Urinary bladder (tissue), 4 donors: ENCODE results near the gene ATP11B. TPM values are rescaled to one million over a fixed set of nuclear protein-coding genes. Genes with fewer than 3 reads are reported as not detected.

Experiments used
- DNase-seq: peaks from one replicate; pipeline ENCODE4 v3.0.0-alpha.2; 2015; ENCODE audit errors: extremely low spot score
- H3K27ac ChIP-seq: one replicate; pipeline ENCODE4 v1.5.1; 2013; ENCODE audit warnings: low read depth, mild to moderate bottlenecking, moderate library complexity
- H3K36me3 ChIP-seq: one replicate; pipeline ENCODE4 v1.6.1; 2013; ENCODE audit warnings: mild to moderate bottlenecking, moderate library complexity; ENCODE audit not compliant: insufficient read depth
- H3K4me1 ChIP-seq: one replicate; pipeline ENCODE4 v1.6.1; 2013; ENCODE audit warnings: mild to moderate bottlenecking, moderate library complexity; ENCODE audit not compliant: insufficient read depth
- H3K4me3 ChIP-seq: one replicate; pipeline ENCODE4 v1.5.1; 2013; ENCODE audit warnings: low read depth, low read length
- whole genome bisulfite sequencing: extraction: QIAGEN DNeasy Blood & Tissue Kit; methylation state at CpG from one replicate; pipeline ENCODE4 v1.1.7; 2013; 5-methylcytosine and 5-hydroxymethylcytosine counted together
- polyA plus RNA-seq: library from polyadenylated mRNA; stranded (reverse); fragments of 200-250 nt; gene quantifications from one replicate; pipeline ENCODE4 v1.2.3, GENCODE V29; 2013
- total RNA-seq: library from RNA; depleted of rRNA; stranded (reverse); fragments of >200 nt; gene quantifications from one replicate; pipeline ENCODE4 v1.2.3, GENCODE V29; 2014
- donor health status: healthy with polysubstance abuse.
- donor health status: healthy.

The ATP11B gene
- total and polyA plus RNA-seq, 2 donors: 18.5 to 165 TPM

- Histone ChIP-seq H3K4me1 (no peaks in the 10 kb centered on the region), H3K27ac (no peak overlapping the region), H3K4me3 (no peak overlapping the region), H3K36me3 (peaks cover 3% of the 10 kb centered on the region)
- DNase-seq: no peak
These were observed 154.6 kb downstream of the ATP11B start for GRCh38 chr3:182947888-182948287.

- no peak overlapping the region for H3K27ac ChIP-seq
- H3K4me1 ChIP-seq: no peaks in the 10 kb centered on the region
- no peak overlapping the region for H3K4me3 ChIP-seq
- H3K36me3 ChIP-seq: peaks cover 3% of the 10 kb centered on the region
- DNase-seq: no peak
- 84% methylated on average over 5 of the region's 5 CpGs for WGBS
These were observed 155.0 kb downstream of the ATP11B start for GRCh38 chr3:182948305-182948704.

- Histone ChIP-seq H3K27ac (no peak overlapping the region), H3K36me3 (peaks cover 3% of the 10 kb centered on the region), H3K4me3 (no peak overlapping the region), H3K4me1 (no peaks in the 10 kb centered on the region)
- 97% methylated on average over 1 of the region's 1 CpG for WGBS
- DNase-seq: no peak
These were observed 156.4 kb downstream of the ATP11B start for GRCh38 chr3:182949688-182950087.

- H3K36me3 ChIP-seq: peaks cover 2% of the 10 kb centered on the region
- no peak for DNase-seq
- H3K4me3 ChIP-seq: no peak overlapping the region
- H3K27ac ChIP-seq: no peak overlapping the region
- no peaks in the 10 kb centered on the region for H3K4me1 ChIP-seq
- 91% methylated on average over 9 of the region's 9 CpGs for WGBS
These were observed 161.4 kb downstream of the ATP11B start for GRCh38 chr3:182954553-182955235.

GRCh38 chr3:182957226-182957625 is 163.9 kb downstream of the ATP11B start:
- H3K36me3 ChIP-seq: peaks cover 2% of the 10 kb centered on the region
- H3K4me3 ChIP-seq: no peak overlapping the region
- no peak overlapping the region for H3K27ac ChIP-seq
- H3K4me1 ChIP-seq: no peaks in the 10 kb centered on the region
- WGBS: 95% methylated on average over 5 of the region's 5 CpGs
- no peak for DNase-seq

GRCh38 chr3:182957676-182958266 is 164.5 kb downstream of the ATP11B start:
- Histone ChIP-seq H3K27ac (no peak overlapping the region), H3K4me3 (no peak overlapping the region), H3K36me3 (peaks cover 1% of the 10 kb centered on the region), H3K4me1 (no peaks in the 10 kb centered on the region)
- no peak for DNase-seq
- WGBS: 93% methylated on average over 4 of the region's 4 CpGs

GRCh38 chr3:182959474-182960350 is 166.4 kb downstream of the ATP11B start:
- no peak overlapping the region for H3K4me3 ChIP-seq
- H3K27ac ChIP-seq: no peak overlapping the region
- WGBS: 58% methylated on average over 4 of the region's 4 CpGs
- H3K36me3 ChIP-seq: no peaks in the 10 kb centered on the region
- H3K4me1 ChIP-seq: no peaks in the 10 kb centered on the region
- no peak for DNase-seq

GRCh38 chr3:182962166-182962565 is 168.9 kb downstream of the ATP11B start:
- Histone ChIP-seq H3K4me3 (no peak overlapping the region), H3K36me3 (no peaks in the 10 kb centered on the region), H3K4me1 (no peaks in the 10 kb centered on the region), H3K27ac (no peak overlapping the region)
- no peak for DNase-seq

GRCh38 chr3:182964179-182964578 is 170.9 kb downstream of the ATP11B start:
- WGBS: 89% methylated on average over 1 of the region's 1 CpG
- H3K4me1 ChIP-seq: no peaks in the 10 kb centered on the region
- no peaks in the 10 kb centered on the region for H3K36me3 ChIP-seq

GRCh38 chr3:182965861-182966366 is 172.6 kb downstream of the ATP11B start:
- no peaks in the 10 kb centered on the region for H3K4me1 ChIP-seq
- 81% methylated on average over 9 of the region's 9 CpGs for WGBS
- no peak for DNase-seq
- H3K4me3 ChIP-seq: no peak overlapping the region
- H3K27ac ChIP-seq: no peak overlapping the region
- H3K36me3 ChIP-seq: no peaks in the 10 kb centered on the region

More at GRCh38 chr3:182964179-182964578, 170.9 kb downstream of the ATP11B start:
- DNase-seq: no peak
- Histone ChIP-seq H3K4me3 (no peak overlapping the region), H3K27ac (no peak overlapping the region)

- Histone ChIP-seq H3K4me1 (no peaks in the 10 kb centered on the region), H3K4me3 (no peak overlapping the region), H3K36me3 (no peaks in the 10 kb centered on the region), H3K27ac (no peak overlapping the region)
- no peak for DNase-seq
- 75% methylated on average over 6 of the region's 6 CpGs for WGBS
These were observed 174.2 kb downstream of the ATP11B start for GRCh38 chr3:182967218-182968204.

- Histone ChIP-seq H3K36me3 (no peaks in the 10 kb centered on the region), H3K27ac (no peak overlapping the region), H3K4me1 (no peaks in the 10 kb centered on the region), H3K4me3 (no peak overlapping the region)
- no peak for DNase-seq
These were observed 176.0 kb downstream of the ATP11B start for GRCh38 chr3:182969277-182969676.

GRCh38 chr3:182969853-182970252 is 176.5 kb downstream of the ATP11B start:
- Histone ChIP-seq H3K36me3 (no peaks in the 10 kb centered on the region), H3K27ac (no peak overlapping the region), H3K4me3 (no peak overlapping the region), H3K4me1 (no peaks in the 10 kb centered on the region)
- WGBS: 90% methylated on average over 7 of the region's 7 CpGs
- DNase-seq: no peak
